ENCODE results near the gene DNAH11. TPM values are rescaled to one million over a fixed set of nuclear protein-coding genes. Genes with fewer than 3 reads are reported as not detected.

DNAH11 gene
- total and polyA plus RNA-seq, 2 donors (not counting 1 experiment from before 2014, with no cell fraction given), result 0.33 to 0.34 TPM

- no peak for TF ChIP-seq EZH2 (IDR thresholded peaks at IDR 0.05; ENCODE audit: low read length, missing control alignments)
- no peak for TF ChIP-seq CTCF (conservative IDR thresholded peaks at IDR 0.05 in 1 of 2, IDR thresholded peaks at IDR 0.05 in 1 of 2; ENCODE audit: low read depth in 1 of 2, low read length in 2 of 2)
- H3K9me3 ChIP-seq (ENCODE audit: control insufficient read depth, insufficient read depth, low read depth, low read length), result no peaks in the 10 kb centered on the region
- no peaks in the 10 kb centered on the region for H3K79me2 ChIP-seq (ENCODE audit: control insufficient read depth, insufficient read depth, low read length)
- H3K4me1 ChIP-seq (ENCODE audit: control insufficient read depth, extremely low read depth, insufficient read depth, low read length), result peaks cover 2% of the 10 kb centered on the region
- H3K27me3 ChIP-seq (ENCODE audit: control insufficient read depth, insufficient read depth, low read length), result no peaks in the 10 kb centered on the region
- H3K36me3 ChIP-seq (ENCODE audit: control insufficient read depth, insufficient read depth, low read length), result no peaks in the 10 kb centered on the region
- H3K9ac ChIP-seq (ENCODE audit: insufficient read depth, low read length), result no peak overlapping the region
- H3K4me2 ChIP-seq (ENCODE audit: extremely low read depth, insufficient read depth, low read length), result no peak overlapping the region
- H3K27ac ChIP-seq (ENCODE audit: insufficient read depth, low read length), result no peak overlapping the region
- no peak for DNase-seq (ENCODE audit: low read depth in 2 of 2)
- no peaks in the 10 kb centered on the region for H4K20me1 ChIP-seq (ENCODE audit: control insufficient read depth, extremely low read depth, insufficient read depth, low read length)
- H3K4me3 ChIP-seq (replicated peaks in 1 of 4; ENCODE audit: control extremely low read depth in 1 of 4, insufficient read depth in 1 of 4, low read depth in 3 of 4, low read length in 4 of 4), result no peak overlapping the region
- no peak overlapping the region for H2AFZ ChIP-seq (ENCODE audit: low read length)
Observed at GRCh38 chr7:21616091-21616490, 73.3 kb downstream of the DNAH11 start.

DNA sequence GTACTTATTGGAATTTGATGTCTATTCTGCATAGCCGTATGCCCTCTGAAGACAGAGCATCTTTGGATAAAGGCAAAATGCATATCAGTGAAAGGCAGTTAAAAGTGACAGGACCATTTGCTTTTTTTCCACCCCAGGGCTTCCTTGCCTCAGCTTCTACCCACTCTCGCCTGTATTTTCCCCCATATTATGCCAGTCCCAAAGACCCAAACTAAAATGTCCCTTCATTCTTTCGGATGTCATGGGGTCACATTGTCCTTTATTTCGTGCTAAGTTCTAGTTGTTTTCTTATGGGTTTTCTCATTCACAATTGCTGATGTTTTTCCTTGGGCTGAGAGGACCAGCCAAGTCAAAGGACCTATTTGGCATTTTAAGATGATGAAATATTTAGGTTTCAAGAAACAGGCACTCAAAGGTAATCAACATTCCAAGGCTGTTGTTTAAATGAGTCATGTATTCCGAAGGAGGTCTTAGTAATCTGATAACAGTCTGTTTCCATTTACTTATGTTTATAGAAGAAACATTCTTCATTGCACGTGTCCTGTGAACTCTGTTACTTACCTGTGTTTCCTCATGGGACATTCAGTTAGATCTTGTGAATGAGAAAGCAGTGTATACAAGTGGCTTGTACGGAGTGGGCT lies 74.1 kb downstream of the DNAH11 start:
- H3K4me1 ChIP-seq (ENCODE audit: control insufficient read depth, extremely low read depth, insufficient read depth, low read length), result peaks cover 2% of the 10 kb centered on the region
- no peaks in the 10 kb centered on the region for H3K9me3 ChIP-seq (ENCODE audit: control insufficient read depth, insufficient read depth, low read depth, low read length)
- no peak overlapping the region for H3K4me3 ChIP-seq (replicated peaks in 1 of 4; ENCODE audit: control extremely low read depth in 1 of 4, insufficient read depth in 1 of 4, low read depth in 3 of 4, low read length in 4 of 4)
- peak; percentile 31 to 79 for DNase-seq (ENCODE audit: low read depth in 2 of 2)
- H3K4me2 ChIP-seq (ENCODE audit: extremely low read depth, insufficient read depth, low read length), result no peak overlapping the region
- no peak overlapping the region for H3K27ac ChIP-seq (ENCODE audit: insufficient read depth, low read length)
- H2AFZ ChIP-seq (ENCODE audit: low read length), result no peak overlapping the region
- no peaks in the 10 kb centered on the region for H4K20me1 ChIP-seq (ENCODE audit: control insufficient read depth, extremely low read depth, insufficient read depth, low read length)
- no peak overlapping the region for H3K9ac ChIP-seq (ENCODE audit: insufficient read depth, low read length)
- no peaks in the 10 kb centered on the region for H3K79me2 ChIP-seq (ENCODE audit: control insufficient read depth, insufficient read depth, low read length)
- no peaks in the 10 kb centered on the region for H3K27me3 ChIP-seq (ENCODE audit: control insufficient read depth, insufficient read depth, low read length)
- no peaks in the 10 kb centered on the region for H3K36me3 ChIP-seq (ENCODE audit: control insufficient read depth, insufficient read depth, low read length)
- no peak for TF ChIP-seq EZH2 (IDR thresholded peaks at IDR 0.05; ENCODE audit: low read length, missing control alignments)
- TF ChIP-seq CTCF (conservative IDR thresholded peaks at IDR 0.05 in 1 of 2, IDR thresholded peaks at IDR 0.05 in 1 of 2; ENCODE audit: low read depth in 1 of 2, low read length in 2 of 2), result no peak

DNA sequence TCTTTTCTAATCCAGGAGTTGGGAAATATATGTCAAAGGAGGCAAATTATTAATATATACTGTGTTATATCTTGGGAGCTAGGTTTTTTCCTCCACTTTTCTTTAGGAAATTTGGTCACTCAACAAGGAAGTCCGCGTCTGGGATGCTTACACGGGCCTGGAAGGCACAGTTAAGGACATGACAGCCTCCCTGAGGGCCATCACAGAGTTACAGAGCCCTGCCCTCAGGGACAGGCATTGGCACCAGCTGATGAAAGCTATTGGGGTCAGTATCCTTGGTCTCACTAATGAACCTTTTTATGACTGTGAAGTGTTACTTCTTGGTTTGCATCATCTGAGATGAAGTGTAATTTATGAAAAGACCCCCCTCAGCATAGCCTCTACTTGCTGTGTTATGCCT lies 74.7 kb downstream of the DNAH11 start:
- TF ChIP-seq EZH2 (IDR thresholded peaks at IDR 0.05; ENCODE audit: low read length, missing control alignments) (no peak), CTCF (conservative IDR thresholded peaks at IDR 0.05 in 1 of 2, IDR thresholded peaks at IDR 0.05 in 1 of 2; ENCODE audit: low read depth in 1 of 2, low read length in 2 of 2) (no peak)
- no peaks in the 10 kb centered on the region for H3K36me3 ChIP-seq (ENCODE audit: control insufficient read depth, insufficient read depth, low read length)
- no peak overlapping the region for H3K9ac ChIP-seq (ENCODE audit: insufficient read depth, low read length)
- peaks cover 2% of the 10 kb centered on the region for H3K4me1 ChIP-seq (ENCODE audit: control insufficient read depth, extremely low read depth, insufficient read depth, low read length)
- H3K27ac ChIP-seq (ENCODE audit: insufficient read depth, low read length), result no peak overlapping the region
- no peaks in the 10 kb centered on the region for H3K27me3 ChIP-seq (ENCODE audit: control insufficient read depth, insufficient read depth, low read length)
- no peak overlapping the region for H2AFZ ChIP-seq (ENCODE audit: low read length)
- no peak overlapping the region for H3K4me2 ChIP-seq (ENCODE audit: extremely low read depth, insufficient read depth, low read length)
- DNase-seq (ENCODE audit: low read depth in 2 of 2), result no peak
- H3K79me2 ChIP-seq (ENCODE audit: control insufficient read depth, insufficient read depth, low read length), result no peaks in the 10 kb centered on the region
- H3K9me3 ChIP-seq (ENCODE audit: control insufficient read depth, insufficient read depth, low read depth, low read length), result no peaks in the 10 kb centered on the region
- no peak overlapping the region for H3K4me3 ChIP-seq (replicated peaks in 1 of 4; ENCODE audit: control extremely low read depth in 1 of 4, insufficient read depth in 1 of 4, low read depth in 3 of 4, low read length in 4 of 4)
- H4K20me1 ChIP-seq (ENCODE audit: control insufficient read depth, extremely low read depth, insufficient read depth, low read length), result no peaks in the 10 kb centered on the region

Measured in fibroblast of lung (primary cell).